ENCODE results near the gene PLXNA1. TPM values are rescaled to one million over a fixed set of nuclear protein-coding genes. Genes with fewer than 3 reads are reported as not detected.

The PLXNA1 gene
- total and polyA plus RNA-seq, 4 donors, result 0.92 to 8.3 (median 4.4) TPM

DNA sequence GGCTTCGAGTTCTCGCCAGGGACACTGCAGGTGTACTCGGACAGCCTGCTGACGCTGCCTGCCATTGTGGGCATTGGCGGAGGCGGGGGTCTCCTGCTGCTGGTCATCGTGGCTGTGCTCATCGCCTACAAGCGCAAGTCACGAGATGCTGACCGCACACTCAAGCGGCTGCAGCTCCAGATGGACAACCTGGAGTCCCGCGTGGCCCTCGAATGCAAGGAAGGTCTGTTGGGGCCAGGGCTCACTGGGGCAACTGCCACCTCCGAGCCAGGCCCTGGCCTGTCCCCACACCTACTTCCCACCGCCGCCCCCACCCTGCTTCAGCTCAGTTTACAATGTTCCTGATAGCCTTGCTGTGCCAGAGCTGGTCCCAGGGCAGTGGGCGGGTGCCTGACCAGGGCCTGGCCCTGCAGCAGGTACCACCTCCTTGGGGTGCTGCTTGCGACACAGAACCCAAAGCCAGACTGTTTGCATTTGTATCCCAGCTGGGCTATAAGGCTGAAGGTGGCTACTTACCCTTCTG lies 35.5 kb downstream of the PLXNA1 start:
- H3K27ac ChIP-seq (ENCODE audit: low read depth in 1 of 2, low read length in 2 of 2), result no peak overlapping the region
- no peak overlapping the region for H3K4me3 ChIP-seq (ENCODE audit: low read depth in 1 of 3, low read length in 3 of 3)
- WGBS, result 97% methylated on average over 20 of the region's 20 CpGs
- H3K36me3 ChIP-seq (ENCODE audit: control insufficient read depth in 4 of 4, insufficient read depth in 3 of 4, low read depth in 1 of 4, low read length in 3 of 4), result peaks cover 0 to 39% (median 2%) of the 10 kb centered on the region in 4 donors
- TF ChIP-seq, protein P1, sequence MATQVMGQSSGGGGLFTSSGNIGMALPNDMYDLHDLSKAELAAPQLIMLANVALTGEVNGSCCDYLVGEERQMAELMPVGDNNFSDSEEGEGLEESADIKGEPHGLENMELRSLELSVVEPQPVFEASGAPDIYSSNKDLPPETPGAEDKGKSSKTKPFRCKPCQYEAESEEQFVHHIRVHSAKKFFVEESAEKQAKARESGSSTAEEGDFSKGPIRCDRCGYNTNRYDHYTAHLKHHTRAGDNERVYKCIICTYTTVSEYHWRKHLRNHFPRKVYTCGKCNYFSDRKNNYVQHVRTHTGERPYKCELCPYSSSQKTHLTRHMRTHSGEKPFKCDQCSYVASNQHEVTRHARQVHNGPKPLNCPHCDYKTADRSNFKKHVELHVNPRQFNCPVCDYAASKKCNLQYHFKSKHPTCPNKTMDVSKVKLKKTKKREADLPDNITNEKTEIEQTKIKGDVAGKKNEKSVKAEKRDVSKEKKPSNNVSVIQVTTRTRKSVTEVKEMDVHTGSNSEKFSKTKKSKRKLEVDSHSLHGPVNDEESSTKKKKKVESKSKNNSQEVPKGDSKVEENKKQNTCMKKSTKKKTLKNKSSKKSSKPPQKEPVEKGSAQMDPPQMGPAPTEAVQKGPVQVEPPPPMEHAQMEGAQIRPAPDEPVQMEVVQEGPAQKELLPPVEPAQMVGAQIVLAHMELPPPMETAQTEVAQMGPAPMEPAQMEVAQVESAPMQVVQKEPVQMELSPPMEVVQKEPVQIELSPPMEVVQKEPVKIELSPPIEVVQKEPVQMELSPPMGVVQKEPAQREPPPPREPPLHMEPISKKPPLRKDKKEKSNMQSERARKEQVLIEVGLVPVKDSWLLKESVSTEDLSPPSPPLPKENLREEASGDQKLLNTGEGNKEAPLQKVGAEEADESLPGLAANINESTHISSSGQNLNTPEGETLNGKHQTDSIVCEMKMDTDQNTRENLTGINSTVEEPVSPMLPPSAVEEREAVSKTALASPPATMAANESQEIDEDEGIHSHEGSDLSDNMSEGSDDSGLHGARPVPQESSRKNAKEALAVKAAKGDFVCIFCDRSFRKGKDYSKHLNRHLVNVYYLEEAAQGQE (IDR thresholded peaks at IDR 0.05), result no peak
- no peak for TF ChIP-seq JUND (IDR thresholded peaks at IDR 0.05)
- no peak for TF ChIP-seq FOXA2 (IDR thresholded peaks at IDR 0.05)
- no peak for TF ChIP-seq TAF1 (conservative IDR thresholded peaks at IDR 0.05)
- no peak for TF ChIP-seq HNF4G (IDR thresholded peaks at IDR 0.05)
- TF ChIP-seq, protein P2, sequence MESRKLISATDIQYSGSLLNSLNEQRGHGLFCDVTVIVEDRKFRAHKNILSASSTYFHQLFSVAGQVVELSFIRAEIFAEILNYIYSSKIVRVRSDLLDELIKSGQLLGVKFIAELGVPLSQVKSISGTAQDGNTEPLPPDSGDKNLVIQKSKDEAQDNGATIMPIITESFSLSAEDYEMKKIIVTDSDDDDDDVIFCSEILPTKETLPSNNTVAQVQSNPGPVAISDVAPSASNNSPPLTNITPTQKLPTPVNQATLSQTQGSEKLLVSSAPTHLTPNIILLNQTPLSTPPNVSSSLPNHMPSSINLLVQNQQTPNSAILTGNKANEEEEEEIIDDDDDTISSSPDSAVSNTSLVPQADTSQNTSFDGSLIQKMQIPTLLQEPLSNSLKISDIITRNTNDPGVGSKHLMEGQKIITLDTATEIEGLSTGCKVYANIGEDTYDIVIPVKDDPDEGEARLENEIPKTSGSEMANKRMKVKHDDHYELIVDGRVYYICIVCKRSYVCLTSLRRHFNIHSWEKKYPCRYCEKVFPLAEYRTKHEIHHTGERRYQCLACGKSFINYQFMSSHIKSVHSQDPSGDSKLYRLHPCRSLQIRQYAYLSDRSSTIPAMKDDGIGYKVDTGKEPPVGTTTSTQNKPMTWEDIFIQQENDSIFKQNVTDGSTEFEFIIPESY (IDR thresholded peaks at IDR 0.05), result no peak
- TF ChIP-seq, protein P3, sequence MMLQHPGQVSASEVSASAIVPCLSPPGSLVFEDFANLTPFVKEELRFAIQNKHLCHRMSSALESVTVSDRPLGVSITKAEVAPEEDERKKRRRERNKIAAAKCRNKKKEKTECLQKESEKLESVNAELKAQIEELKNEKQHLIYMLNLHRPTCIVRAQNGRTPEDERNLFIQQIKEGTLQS (IDR thresholded peaks at IDR 0.05), result no peak
- TF ChIP-seq NR2F2 (IDR thresholded peaks at IDR 0.05), result no peak
- no peak for TF ChIP-seq YY1 (IDR thresholded peaks at IDR 0.05)
- TF ChIP-seq, protein P4, sequence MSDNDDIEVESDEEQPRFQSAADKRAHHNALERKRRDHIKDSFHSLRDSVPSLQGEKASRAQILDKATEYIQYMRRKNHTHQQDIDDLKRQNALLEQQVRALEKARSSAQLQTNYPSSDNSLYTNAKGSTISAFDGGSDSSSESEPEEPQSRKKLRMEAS (IDR thresholded peaks at IDR 0.05), result no peak
- TF ChIP-seq RXRA (IDR thresholded peaks at IDR 0.05), result no peak
- no peak for TF ChIP-seq SP1 (IDR thresholded peaks at IDR 0.05)
- no peaks in the 10 kb centered on the region for H3K4me1 ChIP-seq (ENCODE audit: control insufficient read depth in 4 of 4, insufficient read depth in 4 of 4, low read length in 3 of 4)
- H3K9me3 ChIP-seq (ENCODE audit: control insufficient read depth in 4 of 4, low read length in 3 of 4), result no peaks in the 10 kb centered on the region
- no peak for DNase-seq (ENCODE audit: low spot score)
- H3K9ac ChIP-seq (ENCODE audit: low read depth in 1 of 2, low read length in 2 of 2), result no peak overlapping the region
- H3K27me3 ChIP-seq (ENCODE audit: control insufficient read depth in 4 of 4, insufficient read depth in 4 of 4, low read length in 3 of 4), result no peaks in the 10 kb centered on the region

DNA sequence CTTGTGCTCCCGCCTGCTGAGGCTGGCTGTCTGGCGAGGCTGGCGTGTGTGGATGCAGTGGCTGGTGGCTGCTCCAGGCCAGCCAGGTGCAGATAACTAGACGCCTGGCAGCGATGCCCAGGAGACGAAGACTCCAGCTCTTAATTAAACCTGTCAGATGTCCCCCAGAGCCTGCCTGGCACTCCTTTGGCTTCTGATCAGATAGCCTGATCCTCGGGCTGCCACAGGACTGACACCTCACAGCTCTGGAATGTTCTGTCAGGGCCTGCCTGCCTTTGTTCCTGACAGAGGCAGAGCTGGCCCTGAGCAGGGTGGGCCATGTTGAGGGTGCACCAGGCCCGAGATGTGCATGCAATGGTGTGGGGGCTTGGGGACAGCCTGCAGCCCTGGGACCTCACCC lies 36.5 kb downstream of the PLXNA1 start:
- WGBS, result 96% methylated on average over 8 of the region's 8 CpGs
- TF ChIP-seq, protein P3 (IDR thresholded peaks at IDR 0.05), result no peak
- TF ChIP-seq, protein P2 (IDR thresholded peaks at IDR 0.05), result no peak
- TF ChIP-seq RXRA (IDR thresholded peaks at IDR 0.05) (no peak), FOXA2 (IDR thresholded peaks at IDR 0.05) (no peak), EGR1 (IDR thresholded peaks at IDR 0.05; ENCODE audit: low read depth in 2 of 2) (no peak), FOXA1 (IDR thresholded peaks at IDR 0.05) (no peak), HNF4A (conservative IDR thresholded peaks at IDR 0.05) (no peak), JUND (IDR thresholded peaks at IDR 0.05) (no peak), GABPA (IDR thresholded peaks at IDR 0.05 in 1 of 2, conservative IDR thresholded peaks at IDR 0.05 in 1 of 2) (no peak)
- TF ChIP-seq, protein P4 (IDR thresholded peaks at IDR 0.05), result no peak
- TF ChIP-seq, protein P5, sequence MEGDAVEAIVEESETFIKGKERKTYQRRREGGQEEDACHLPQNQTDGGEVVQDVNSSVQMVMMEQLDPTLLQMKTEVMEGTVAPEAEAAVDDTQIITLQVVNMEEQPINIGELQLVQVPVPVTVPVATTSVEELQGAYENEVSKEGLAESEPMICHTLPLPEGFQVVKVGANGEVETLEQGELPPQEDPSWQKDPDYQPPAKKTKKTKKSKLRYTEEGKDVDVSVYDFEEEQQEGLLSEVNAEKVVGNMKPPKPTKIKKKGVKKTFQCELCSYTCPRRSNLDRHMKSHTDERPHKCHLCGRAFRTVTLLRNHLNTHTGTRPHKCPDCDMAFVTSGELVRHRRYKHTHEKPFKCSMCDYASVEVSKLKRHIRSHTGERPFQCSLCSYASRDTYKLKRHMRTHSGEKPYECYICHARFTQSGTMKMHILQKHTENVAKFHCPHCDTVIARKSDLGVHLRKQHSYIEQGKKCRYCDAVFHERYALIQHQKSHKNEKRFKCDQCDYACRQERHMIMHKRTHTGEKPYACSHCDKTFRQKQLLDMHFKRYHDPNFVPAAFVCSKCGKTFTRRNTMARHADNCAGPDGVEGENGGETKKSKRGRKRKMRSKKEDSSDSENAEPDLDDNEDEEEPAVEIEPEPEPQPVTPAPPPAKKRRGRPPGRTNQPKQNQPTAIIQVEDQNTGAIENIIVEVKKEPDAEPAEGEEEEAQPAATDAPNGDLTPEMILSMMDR (IDR thresholded peaks at IDR 0.05; ENCODE audit: low read depth, low read length, missing input control), result no peak
- no peak overlapping the region for H3K27ac ChIP-seq (ENCODE audit: low read depth in 1 of 2, low read length in 2 of 2)
- no peak overlapping the region for H3K4me3 ChIP-seq (ENCODE audit: low read depth in 1 of 3, low read length in 3 of 3)
- H3K9me3 ChIP-seq (ENCODE audit: control insufficient read depth in 4 of 4, low read length in 3 of 4), result no peaks in the 10 kb centered on the region
- H3K4me1 ChIP-seq (ENCODE audit: control insufficient read depth in 4 of 4, insufficient read depth in 4 of 4, low read length in 3 of 4), result no peaks in the 10 kb centered on the region
- H3K9ac ChIP-seq (ENCODE audit: low read depth in 1 of 2, low read length in 2 of 2), result no peak overlapping the region
- H3K27me3 ChIP-seq (ENCODE audit: control insufficient read depth in 4 of 4, insufficient read depth in 4 of 4, low read length in 3 of 4), result no peaks in the 10 kb centered on the region
- peaks cover 0 to 38% (median under 1%) of the 10 kb centered on the region in 4 donors for H3K36me3 ChIP-seq (ENCODE audit: control insufficient read depth in 4 of 4, insufficient read depth in 3 of 4, low read depth in 1 of 4, low read length in 3 of 4)
- no peak for DNase-seq (ENCODE audit: low spot score)
